Activated B cell treated with CpG ODN at 0.5 μM for 24 hours (primary cell): Measurements from ENCODE around the gene PTGFRN. TPM values are rescaled to one million over a fixed set of nuclear protein-coding genes. Genes with fewer than 3 reads are reported as not detected.

Source experiments
- ATAC-seq: fragments of 200-7000 bp; cut with Tn5 transposase; one replicate; pipeline ENCODE4 v1.10.0; 2021; ENCODE audit warnings: low read depth, mild to moderate bottlenecking, moderate library complexity
- CTCF ChIA-PET: fragments of 350-600 bp; sonication (Branson Sonifier 250); formaldehyde crosslinking; loops from one replicate; lab custom pipeline; 2021; ENCODE audit warnings: antibody characterized with exemption; lab: Charles Lee
- POLR2A ChIA-PET: fragments of 350-600 bp; sonication (Branson Sonifier 250); formaldehyde crosslinking; loops from one replicate; lab custom pipeline; 2021; ENCODE audit warnings: antibody characterized with exemption; lab: Charles Lee
- DNase-seq: peaks from one replicate; pipeline ENCODE4 v3.0.0; 2022
- H3K27ac Mint-ChIP-seq: one replicate; pipeline ENCODE4 v1.8.0; 2020; ENCODE audit warnings: mixed read lengths
- H3K27me3 Mint-ChIP-seq: one replicate; pipeline ENCODE4 v1.8.0; 2021; ENCODE audit warnings: mixed read lengths
- H3K36me3 Mint-ChIP-seq: one replicate; pipeline ENCODE4 v1.8.0; 2021; ENCODE audit warnings: low read depth, mixed read lengths
- H3K4me1 Mint-ChIP-seq: one replicate; pipeline ENCODE4 v1.8.0; 2021; ENCODE audit warnings: mixed read lengths
- H3K4me3 Mint-ChIP-seq: one replicate; pipeline ENCODE4 v1.8.0; 2020; ENCODE audit warnings: mild to moderate bottlenecking, mixed read lengths
- H3K9me3 Mint-ChIP-seq: one replicate; pipeline ENCODE4 v1.8.0; 2020; ENCODE audit warnings: mixed read lengths
- intact Hi-C: fragments of 100-400 bp; cut with micrococcal nuclease; formaldehyde crosslinking; loops from one replicate; pipeline ENCODE4 v1.15.1; 2024
- total RNA-seq: library from RNA; stranded (reverse); gene quantifications from 2 replicates; pipeline ENCODE4 v1.2.3, GENCODE V29; 2022
- TF ChIP-seq, protein P1 (sequence below): fragments of 200-600 bp; IDR thresholded peaks from one replicate; pipeline ENCODE4 v1.8.0; 2022; ENCODE audit warnings: antibody characterized with exemption, mild to moderate bottlenecking

Gene PTGFRN
- total RNA-seq, 1 donor from 2014 or later: not detected

DNA sequence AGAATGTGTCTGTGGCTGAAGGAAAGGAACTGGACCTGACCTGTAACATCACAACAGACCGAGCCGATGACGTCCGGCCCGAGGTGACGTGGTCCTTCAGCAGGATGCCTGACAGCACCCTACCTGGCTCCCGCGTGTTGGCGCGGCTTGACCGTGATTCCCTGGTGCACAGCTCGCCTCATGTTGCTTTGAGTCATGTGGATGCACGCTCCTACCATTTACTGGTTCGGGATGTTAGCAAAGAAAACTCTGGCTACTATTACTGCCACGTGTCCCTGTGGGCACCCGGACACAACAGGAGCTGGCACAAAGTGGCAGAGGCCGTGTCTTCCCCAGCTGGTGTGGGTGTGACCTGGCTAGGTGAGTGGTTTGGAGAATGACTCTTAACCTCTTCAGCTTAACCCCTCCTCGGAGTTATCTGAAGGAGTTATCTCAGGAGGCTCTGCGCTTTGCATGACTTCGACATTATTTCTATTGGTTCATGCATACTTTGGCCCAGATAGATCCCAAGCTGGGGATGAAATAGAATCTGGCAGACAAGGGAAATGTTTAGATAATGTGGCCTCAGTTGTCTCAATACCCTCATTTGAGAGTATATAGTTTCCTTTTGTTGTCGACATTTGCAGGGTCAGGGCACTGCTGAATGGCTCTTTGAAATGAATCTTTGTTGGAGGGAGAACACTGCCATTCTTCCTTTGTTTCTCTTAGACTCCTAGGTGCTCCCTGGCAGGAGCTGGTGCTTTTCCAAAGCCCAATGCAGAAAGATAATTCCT is 39.7 kb downstream of the PTGFRN start:
- CTCF ChIA-PET: no interaction called here
- TF ChIP-seq, protein P1, sequence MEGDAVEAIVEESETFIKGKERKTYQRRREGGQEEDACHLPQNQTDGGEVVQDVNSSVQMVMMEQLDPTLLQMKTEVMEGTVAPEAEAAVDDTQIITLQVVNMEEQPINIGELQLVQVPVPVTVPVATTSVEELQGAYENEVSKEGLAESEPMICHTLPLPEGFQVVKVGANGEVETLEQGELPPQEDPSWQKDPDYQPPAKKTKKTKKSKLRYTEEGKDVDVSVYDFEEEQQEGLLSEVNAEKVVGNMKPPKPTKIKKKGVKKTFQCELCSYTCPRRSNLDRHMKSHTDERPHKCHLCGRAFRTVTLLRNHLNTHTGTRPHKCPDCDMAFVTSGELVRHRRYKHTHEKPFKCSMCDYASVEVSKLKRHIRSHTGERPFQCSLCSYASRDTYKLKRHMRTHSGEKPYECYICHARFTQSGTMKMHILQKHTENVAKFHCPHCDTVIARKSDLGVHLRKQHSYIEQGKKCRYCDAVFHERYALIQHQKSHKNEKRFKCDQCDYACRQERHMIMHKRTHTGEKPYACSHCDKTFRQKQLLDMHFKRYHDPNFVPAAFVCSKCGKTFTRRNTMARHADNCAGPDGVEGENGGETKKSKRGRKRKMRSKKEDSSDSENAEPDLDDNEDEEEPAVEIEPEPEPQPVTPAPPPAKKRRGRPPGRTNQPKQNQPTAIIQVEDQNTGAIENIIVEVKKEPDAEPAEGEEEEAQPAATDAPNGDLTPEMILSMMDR: no peak

DNA sequence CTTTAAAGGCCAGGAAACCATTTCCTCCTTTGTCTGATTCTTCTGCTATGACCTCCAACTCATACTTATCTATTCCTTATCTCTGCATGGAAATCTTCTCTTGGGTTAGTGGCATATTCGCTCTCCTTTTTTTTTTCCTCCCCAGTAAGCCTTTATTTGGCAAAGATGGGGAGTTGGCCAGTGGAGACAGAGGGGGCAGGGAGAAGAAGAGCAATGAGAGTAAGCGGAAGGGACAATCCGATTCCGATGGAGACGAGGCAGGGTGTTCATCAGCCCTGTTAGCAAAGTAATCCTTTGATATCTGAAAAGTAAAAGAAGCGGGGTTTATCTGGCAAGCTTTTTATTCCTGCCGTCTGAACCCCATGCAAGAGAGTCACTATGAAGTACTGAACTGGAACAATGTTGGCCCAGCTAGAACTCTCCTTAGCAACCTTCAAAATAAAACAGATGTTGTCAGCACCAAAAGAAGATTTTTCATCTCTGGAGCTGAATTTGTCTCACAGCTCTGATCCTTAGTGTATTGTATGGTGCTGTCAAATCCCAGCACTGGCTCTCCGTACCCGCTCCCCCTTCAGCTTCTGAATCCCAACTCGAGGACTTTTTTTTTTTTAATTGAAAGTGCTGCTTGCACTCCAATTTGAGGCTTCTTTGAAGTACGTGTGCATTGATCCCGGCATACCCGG is 40.9 kb downstream of the PTGFRN start:
- TF ChIP-seq, protein P1: no peak
- Mint-ChIP-seq H3K9me3 (no peaks in the 10 kb centered on the region), H3K27ac (no peak overlapping the region), H3K4me3 (no peak overlapping the region), H3K36me3 (no peaks in the 10 kb centered on the region), H3K27me3 (peaks cover 1% of the 10 kb centered on the region), H3K4me1 (no peaks in the 10 kb centered on the region)
- ChIA-PET CTCF (no interaction called here), POLR2A (no interaction called here)
- intact Hi-C loops: no loop called here
- ATAC-seq (no peak), DNase-seq (no peak)

More for the DNA sequence above, 39.7 kb downstream of the PTGFRN start:
- no peaks in the 10 kb centered on the region for H3K9me3 Mint-ChIP-seq
- no peak for DNase-seq
- ATAC-seq: no peak
- H3K4me3 Mint-ChIP-seq: no peak overlapping the region
- intact Hi-C loops: no loop called here
- POLR2A ChIA-PET: no interaction called here
- H3K27ac Mint-ChIP-seq: no peak overlapping the region
- no peaks in the 10 kb centered on the region for H3K36me3 Mint-ChIP-seq
- H3K27me3 Mint-ChIP-seq: peaks cover 1% of the 10 kb centered on the region
- no peaks in the 10 kb centered on the region for H3K4me1 Mint-ChIP-seq

DNA sequence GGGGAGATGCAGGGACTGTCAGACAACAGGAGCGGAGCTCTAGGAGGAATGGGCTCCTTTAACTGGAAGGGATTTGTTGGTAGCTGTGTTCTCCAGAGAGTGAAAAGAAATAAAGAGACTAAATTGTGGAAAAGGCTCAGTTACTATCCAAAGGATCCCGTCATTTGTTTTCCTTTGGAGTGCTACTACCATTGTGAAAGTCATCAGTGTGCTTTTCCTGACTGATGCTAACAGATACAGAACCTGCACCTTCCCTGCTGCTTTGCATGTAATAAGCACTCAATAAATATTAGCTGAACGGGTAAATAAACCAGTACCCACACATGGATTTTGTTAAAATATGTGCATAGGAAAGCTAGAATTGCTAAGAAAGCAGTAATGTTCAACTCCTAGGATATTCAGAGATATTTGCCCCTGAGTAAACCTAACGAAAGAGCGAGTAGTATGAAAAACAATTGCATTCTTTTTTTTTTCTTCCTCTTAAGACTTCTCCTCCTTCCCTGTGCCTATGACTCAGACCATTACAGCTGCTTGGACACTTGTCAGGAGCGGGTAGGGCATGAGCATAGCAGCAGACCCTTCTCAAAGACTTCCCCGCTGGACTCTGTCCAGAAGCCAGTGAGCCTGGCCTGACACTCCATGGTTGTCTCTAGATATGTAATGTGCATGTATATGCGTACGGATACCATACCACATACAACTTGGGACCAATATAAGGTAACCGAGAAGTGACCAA is 41.7 kb downstream of the PTGFRN start:
- Mint-ChIP-seq H3K4me1 (no peaks in the 10 kb centered on the region), H3K36me3 (no peaks in the 10 kb centered on the region), H3K27ac (no peak overlapping the region), H3K9me3 (no peaks in the 10 kb centered on the region), H3K27me3 (peaks cover 1% of the 10 kb centered on the region), H3K4me3 (no peak overlapping the region)
- ATAC-seq: no peak
- CTCF ChIA-PET: no interaction called here
- intact Hi-C loops: no loop called here
- TF ChIP-seq, protein P1: no peak
- POLR2A ChIA-PET: no interaction called here
- no peak for DNase-seq

DNA sequence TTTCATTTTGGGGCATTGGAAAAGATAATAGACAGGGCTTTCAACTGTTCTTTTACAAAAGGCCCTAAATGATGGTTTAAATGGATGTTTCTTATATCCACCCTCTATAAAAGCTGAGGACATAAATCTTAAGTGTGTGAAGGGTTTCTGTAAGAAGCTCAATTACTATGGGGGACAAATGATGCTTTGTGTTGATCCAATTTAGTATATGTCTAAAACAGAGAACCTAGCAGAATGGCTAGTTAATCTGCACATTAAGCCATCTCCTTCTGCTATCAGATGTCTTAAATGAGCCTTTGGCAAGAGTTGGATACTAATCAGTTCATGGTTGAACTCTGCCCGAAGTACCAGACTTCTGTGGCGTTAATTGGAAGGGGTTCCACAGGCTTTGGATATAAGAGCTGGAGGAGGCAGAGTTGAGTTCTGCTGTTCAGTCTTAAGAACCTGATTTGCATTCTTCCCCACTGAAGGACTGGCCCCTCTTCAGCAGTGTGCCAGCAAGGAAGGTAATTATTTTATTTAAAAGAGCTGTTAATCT is 43.1 kb downstream of the PTGFRN start:
- TF ChIP-seq, protein P1: no peak
- H3K9me3 Mint-ChIP-seq: no peaks in the 10 kb centered on the region
- H3K36me3 Mint-ChIP-seq: no peaks in the 10 kb centered on the region
- intact Hi-C loops: no loop called here
- ChIA-PET CTCF (no interaction called here), POLR2A (no interaction called here)
- no peak overlapping the region for H3K4me3 Mint-ChIP-seq
- no peaks in the 10 kb centered on the region for H3K4me1 Mint-ChIP-seq
- peaks cover 1% of the 10 kb centered on the region for H3K27me3 Mint-ChIP-seq
- H3K27ac Mint-ChIP-seq: no peak overlapping the region
- no peak for DNase-seq
- ATAC-seq: no peak

DNA sequence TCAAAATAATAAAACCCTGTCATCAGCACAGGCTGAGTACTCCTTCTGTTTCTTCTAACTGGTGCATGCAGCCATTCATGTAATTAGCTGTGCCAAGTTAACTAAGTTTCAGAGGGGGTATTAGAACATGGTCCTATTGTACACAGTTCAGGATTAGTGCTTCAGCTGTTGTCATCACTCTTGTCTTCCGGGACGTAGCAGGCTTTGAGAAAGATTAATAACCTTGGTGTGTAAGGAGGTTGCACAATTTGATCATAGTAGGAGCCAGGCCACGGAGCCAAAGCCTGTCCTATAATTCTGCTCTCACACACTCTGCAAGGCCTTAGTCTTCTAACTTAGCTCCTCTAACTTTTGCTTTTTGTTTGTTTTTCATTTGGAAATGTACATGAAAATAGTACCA is 44.7 kb downstream of the PTGFRN start:
- ChIA-PET POLR2A (no interaction called here), CTCF (no interaction called here)
- Mint-ChIP-seq H3K27me3 (peaks cover 1% of the 10 kb centered on the region), H3K9me3 (no peaks in the 10 kb centered on the region), H3K4me1 (no peaks in the 10 kb centered on the region), H3K27ac (no peak overlapping the region), H3K36me3 (no peaks in the 10 kb centered on the region), H3K4me3 (no peak overlapping the region)
- TF ChIP-seq, protein P1: no peak
- no peak for ATAC-seq
- DNase-seq: no peak
- intact Hi-C loops: no loop called here
